DOHH2 (cell line): Measurements from ENCODE around the gene RASL11A.
A peak's percentile ranks its signal among the peaks of the same experiment; 100 is the strongest.

Experiments
- H3F3A ChIP-seq: fragments of 200-600 bp; sonication (generic), shearing (Covaris generic); 2 replicates; pipeline ENCODE4 v1.6.0; 2016; ENCODE audit warnings: antibody characterized with exemption, mild to moderate bottlenecking; ENCODE audit not compliant: control insufficient read depth, insufficient read depth
- H3K27ac ChIP-seq: fragments of 200-600 bp; sonication (generic); 2 replicates; pipeline ENCODE4 v1.5.1; 2014; ENCODE audit warnings: low read depth, mild to moderate bottlenecking, low read length, moderate library complexity
- H3K27me3 ChIP-seq: fragments of 200-600 bp; sonication (generic); 2 replicates; pipeline ENCODE4 v1.6.1; 2014; ENCODE audit warnings: mild to moderate bottlenecking, low read length, mixed read lengths; ENCODE audit not compliant: control insufficient read depth
- H3K36me3 ChIP-seq: fragments of 200-600 bp; sonication (generic); 2 replicates; pipeline ENCODE4 v1.6.1; 2014; ENCODE audit warnings: mild to moderate bottlenecking, low read length, moderate library complexity, mixed read lengths; ENCODE audit not compliant: control insufficient read depth
- H3K4me1 ChIP-seq: fragments of 200-600 bp; sonication (generic); 2 replicates; pipeline ENCODE4 v1.6.1; 2014; ENCODE audit warnings: mild to moderate bottlenecking, low read length, mixed read lengths; ENCODE audit not compliant: control insufficient read depth
- H3K4me2 ChIP-seq: fragments of 200-600 bp; sonication (generic); 2 replicates; pipeline ENCODE4 v1.6.0; 2014; ENCODE audit warnings: mild to moderate bottlenecking, low read length, moderate library complexity
- H3K4me3 ChIP-seq: fragments of 200-600 bp; sonication (generic); 2 replicates; pipeline ENCODE4 v1.5.1; 2014; ENCODE audit warnings: mild to moderate bottlenecking, low read length, mixed read lengths
- H3K79me2 ChIP-seq: fragments of 200-600 bp; sonication (generic); 2 replicates; pipeline ENCODE4 v1.6.1; 2014; ENCODE audit warnings: mild to moderate bottlenecking, low read length, mixed read lengths; ENCODE audit not compliant: control insufficient read depth
- H3K9me2 ChIP-seq: fragments of 200-600 bp; sonication (generic); replicated peaks from 2 replicates; pipeline ENCODE4 v1.6.1; 2014; ENCODE audit warnings: mild to moderate bottlenecking, low read length, mixed read lengths; ENCODE audit not compliant: control insufficient read depth
- H3K9me3 ChIP-seq: fragments of 200-600 bp; sonication (generic); 2 replicates; pipeline ENCODE4 v1.6.1; 2014; ENCODE audit warnings: antibody characterized with exemption, low read length, mixed read lengths; ENCODE audit not compliant: control insufficient read depth, insufficient read depth
- H4K20me1 ChIP-seq: fragments of 200-600 bp; sonication (generic); 2 replicates; pipeline ENCODE4 v1.6.0; 2014; ENCODE audit warnings: low read depth, mild to moderate bottlenecking, antibody characterized with exemption, low read length, moderate library complexity; ENCODE audit not compliant: control insufficient read depth, insufficient read depth
- CTCF ChIP-seq: fragments of 200-600 bp; sonication (generic); IDR thresholded peaks from one replicate; pipeline ENCODE4 v1.5.1; 2014; ENCODE audit warnings: antibody characterized with exemption, mild to moderate bottlenecking, low read depth, low read length; ENCODE audit not compliant: poor library complexity, severe bottlenecking
- EZH2phosphoT487 ChIP-seq: fragments of 200-600 bp; sonication (generic); IDR thresholded peaks from 2 replicates; pipeline ENCODE4 v1.6.1; 2017; ENCODE audit warnings: borderline replicate concordance, mild to moderate bottlenecking, antibody characterized with exemption, low read length, moderate library complexity, mixed read lengths

The RASL11A gene

GRCh38 chr13:27257648-27258253 lies 12.9 kb upstream of the RASL11A start:
- Histone ChIP-seq H3K79me2 (peaks cover 71% of the 10 kb centered on the region), H3K27ac (peak overlapping the region; percentile 54), H3F3A (peaks cover 90% of the 10 kb centered on the region)

GRCh38 chr13:27258637-27259386 lies 11.8 kb upstream of the RASL11A start:
- Histone ChIP-seq H3K79me2 (peaks cover 60% of the 10 kb centered on the region), H3K27me3 (no peaks in the 10 kb centered on the region), H3K27ac (peak overlapping the region; percentile 54), H3K9me3 (no peaks in the 10 kb centered on the region), H3K4me1 (peaks cover 77% of the 10 kb centered on the region), H3K36me3 (peaks cover 84% of the 10 kb centered on the region), H3F3A (peaks cover 87% of the 10 kb centered on the region), H3K9me2 (no peaks in the 10 kb centered on the region), H4K20me1 (peaks cover 5% of the 10 kb centered on the region; the same call in 1 of the 2 replicates), H3K4me3 (peak overlapping the region; percentile 24), H3K4me2 (peak overlapping the region; percentile 31)
- TF ChIP-seq EZH2phosphoT487 (no peak), CTCF (no peak)

More at GRCh38 chr13:27257648-27258253, 12.9 kb upstream of the RASL11A start:
- H3K4me3 ChIP-seq, result peak overlapping the region; percentile 24; the same call in 1 of the 2 replicates
- peaks cover 94% of the 10 kb centered on the region for H3K36me3 ChIP-seq
- H3K4me2 ChIP-seq, result peak overlapping the region; percentile 31
- H4K20me1 ChIP-seq, result peaks cover 14% of the 10 kb centered on the region; the same call in 1 of the 2 replicates
- peaks cover 80% of the 10 kb centered on the region for H3K4me1 ChIP-seq
- no peaks in the 10 kb centered on the region for H3K9me3 ChIP-seq
- TF ChIP-seq CTCF, result no peak
- no peak for TF ChIP-seq EZH2phosphoT487
- H3K27me3 ChIP-seq, result no peaks in the 10 kb centered on the region
- no peaks in the 10 kb centered on the region for H3K9me2 ChIP-seq

GRCh38 chr13:27259831-27260230 lies 10.8 kb upstream of the RASL11A start:
- peak overlapping the region; percentile 54 for H3K27ac ChIP-seq
- H3K9me3 ChIP-seq, result no peaks in the 10 kb centered on the region
- H3K4me2 ChIP-seq, result peak overlapping the region; percentile 31
- no peaks in the 10 kb centered on the region for H4K20me1 ChIP-seq
- H3K27me3 ChIP-seq, result no peaks in the 10 kb centered on the region
- peak overlapping the region; percentile 24 for H3K4me3 ChIP-seq
- peaks cover 77% of the 10 kb centered on the region for H3K4me1 ChIP-seq
- peaks cover 86% of the 10 kb centered on the region for H3F3A ChIP-seq
- no peaks in the 10 kb centered on the region for H3K9me2 ChIP-seq
- peaks cover 81% of the 10 kb centered on the region for H3K36me3 ChIP-seq
- no peak for TF ChIP-seq CTCF
- no peak for TF ChIP-seq EZH2phosphoT487
- H3K79me2 ChIP-seq, result peaks cover 50% of the 10 kb centered on the region
